Right lobe of liver (tissue), 6 donors: ENCODE results near the gene C16orf92. TPM values are rescaled to one million over a fixed set of nuclear protein-coding genes. Genes with fewer than 3 reads are reported as not detected.
"Not testable (repeated sequence)": the region's sequence is repeated elsewhere in the genome, so short reads cannot be mapped to it uniquely, and the experiment has no call there.

Experiments
- ATAC-seq, 4 donors: fragments of 200-7000 bp; cut with Tn5 transposase; one replicate each; pipeline ENCODE4 v1.9.1; 2020; ENCODE audit warnings: mild to moderate bottlenecking in 4 of 4, moderate library complexity in 4 of 4
- DNase-seq, 3 donors: peaks; one replicate each; pipeline ENCODE4 v3.0.0-alpha.2; 2020
- H3K27ac ChIP-seq, 3 donors: fragments of 200-600 bp; one replicate each; pipeline ENCODE4 v1.8.0; 2022
- H3K27me3 ChIP-seq, 2 donors: fragments of 200-600 bp; one replicate each; pipeline ENCODE4 v1.8.0; 2022
- H3K36me3 ChIP-seq, 4 donors: fragments of 200-600 bp; sonication (generic) in 1 of 4; one replicate each; pipeline versions ENCODE4 v1.5.1 to v1.8.0; 2017 to 2022; ENCODE audit warnings: control low read depth in 1 of 4
- H3K4me1 ChIP-seq, 4 donors: fragments of 200-600 bp; sonication (generic) in 1 of 4; one replicate each; pipeline versions ENCODE4 v1.5.1 to v1.8.0; 2017 to 2022; ENCODE audit warnings: control low read depth in 1 of 4
- H3K4me3 ChIP-seq, 3 donors: fragments of 200-600 bp; one replicate each; pipeline ENCODE4 v1.8.0; 2022
- H3K9me3 ChIP-seq, 4 donors: fragments of 200-600 bp; sonication (generic) in 1 of 4; one replicate each; pipeline versions ENCODE4 v1.5.1 to v1.8.0; 2017 to 2022; ENCODE audit warnings: control low read depth in 1 of 4
- POLR2A ChIP-seq: fragments of 450-650 bp; IDR thresholded peaks from one replicate; pipeline ENCODE4 v1.6.1; 2017; ENCODE audit warnings: antibody characterized with exemption, mild to moderate bottlenecking
- WGBS: methylation state at CpG from one replicate; pipeline ENCODE4 v1.1.6; 2018; ENCODE audit warnings: low coverage, low lambda C conversion rate; ENCODE audit not compliant: insufficient coverage; ENCODE audit errors: missing lambda C conversion rate; 5-methylcytosine and 5-hydroxymethylcytosine counted together
- intact Hi-C, 2 donors: fragments of 100-400 bp; cut with DNase I; formaldehyde crosslinking; loops; one replicate each; pipeline versions ENCODE4 v1.11.2 to v1.14.1; 2022
- total RNA-seq, 6 experiments: library from RNA; depleted of rRNA in 2 of 6; stranded (reverse); fragments of >200 nt in 2 of 6; fragmentation: NEBNext Ultra II Directional in 3 of 6; extraction: Animal tissue kit (Norgen Biotek cat#: 25700) in 3 of 6; gene quantifications; one replicate each; pipeline versions ENCODE4 v1.1.0 to v1.2.4, GENCODE V29; 2016 to 2023
- TF ChIP-seq, protein P1 (sequence below), 4 donors: fragments of 200-600 bp in 3 of 4; fragments of 450-650 bp in 1 of 4; IDR thresholded peaks; one replicate each; pipeline versions ENCODE4 v1.5.1 to v1.8.0; 2016 to 2022; ENCODE audit warnings: antibody characterized with exemption in 4 of 4, mild to moderate bottlenecking in 2 of 4
- donor health status: DM: no; HTN: yes; CAD: no.
- donor health status: DM: no; HTN: no; CAD: no.
- donor health status: DM: no; HTN: no; CAD: no.
- donor health status: DM: no; HTN: yes; CAD: no.
- donor health status: DM: no; HTN: yes; CAD: no.

C16orf92 gene
- total RNA-seq, 6 experiments from 2014 or later, result not detected

DNA sequence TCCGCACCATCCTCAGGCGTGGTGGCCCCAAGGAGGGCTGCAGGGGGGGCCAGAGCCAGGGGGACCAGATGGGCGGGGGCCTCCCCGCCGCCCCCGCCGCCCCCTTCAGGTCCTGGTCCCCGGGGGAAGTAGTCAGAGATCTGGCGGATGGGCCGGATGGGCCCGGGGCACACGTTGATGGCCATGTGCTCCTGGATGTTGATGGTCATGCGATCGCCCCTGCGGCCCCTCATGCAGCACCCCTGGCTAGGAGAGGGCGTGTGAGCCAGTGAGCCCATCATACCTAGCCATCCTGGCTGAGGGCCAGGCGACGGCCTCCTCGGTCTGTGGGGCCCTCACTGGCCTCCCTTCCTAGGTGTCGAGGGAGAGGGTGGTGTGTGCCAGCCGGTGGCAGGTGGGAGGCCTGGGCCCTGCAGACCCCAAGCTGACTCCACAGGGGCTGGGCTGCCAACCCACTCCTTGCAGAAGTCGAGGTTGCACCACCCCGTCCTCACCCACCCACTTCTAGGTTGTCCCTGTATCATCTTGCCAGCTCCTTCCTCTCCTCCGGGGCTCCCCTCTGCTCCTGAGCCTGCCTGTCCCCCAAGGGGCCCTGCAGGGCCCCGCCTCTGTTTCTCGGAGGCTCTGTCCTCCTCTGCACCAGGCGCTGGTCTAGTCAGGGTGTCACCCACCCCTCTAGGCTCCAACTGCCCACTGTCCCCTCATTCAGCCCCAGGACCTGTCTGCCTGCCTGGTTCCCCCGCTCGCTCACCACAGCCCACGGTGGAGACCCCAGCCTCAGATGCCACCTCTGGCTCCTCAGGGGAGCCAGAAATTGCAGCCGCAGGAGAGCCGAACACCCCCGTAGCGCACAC is 12.8 kb upstream of the C16orf92 start:
- no peak overlapping the region for H3K4me3 ChIP-seq
- ATAC-seq (peak in 1 of 4 donors; percentile 6), DNase-seq (no peak)
- no peak for TF ChIP-seq POLR2A
- TF ChIP-seq, protein P1, sequence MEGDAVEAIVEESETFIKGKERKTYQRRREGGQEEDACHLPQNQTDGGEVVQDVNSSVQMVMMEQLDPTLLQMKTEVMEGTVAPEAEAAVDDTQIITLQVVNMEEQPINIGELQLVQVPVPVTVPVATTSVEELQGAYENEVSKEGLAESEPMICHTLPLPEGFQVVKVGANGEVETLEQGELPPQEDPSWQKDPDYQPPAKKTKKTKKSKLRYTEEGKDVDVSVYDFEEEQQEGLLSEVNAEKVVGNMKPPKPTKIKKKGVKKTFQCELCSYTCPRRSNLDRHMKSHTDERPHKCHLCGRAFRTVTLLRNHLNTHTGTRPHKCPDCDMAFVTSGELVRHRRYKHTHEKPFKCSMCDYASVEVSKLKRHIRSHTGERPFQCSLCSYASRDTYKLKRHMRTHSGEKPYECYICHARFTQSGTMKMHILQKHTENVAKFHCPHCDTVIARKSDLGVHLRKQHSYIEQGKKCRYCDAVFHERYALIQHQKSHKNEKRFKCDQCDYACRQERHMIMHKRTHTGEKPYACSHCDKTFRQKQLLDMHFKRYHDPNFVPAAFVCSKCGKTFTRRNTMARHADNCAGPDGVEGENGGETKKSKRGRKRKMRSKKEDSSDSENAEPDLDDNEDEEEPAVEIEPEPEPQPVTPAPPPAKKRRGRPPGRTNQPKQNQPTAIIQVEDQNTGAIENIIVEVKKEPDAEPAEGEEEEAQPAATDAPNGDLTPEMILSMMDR (IDR thresholded peaks at IDR 0.05), result no peak
- no peaks in the 10 kb centered on the region for H3K27me3 ChIP-seq
- intact Hi-C loops, result no loop called here
- peaks cover 0 to 7% (median 0%) of the 10 kb centered on the region in 4 donors for H3K4me1 ChIP-seq
- H3K27ac ChIP-seq, result no peak overlapping the region
- 3% methylated on average over 6 of the region's 34 CpGs for WGBS
- H3K9me3 ChIP-seq, result no peaks in the 10 kb centered on the region
- no peaks in the 10 kb centered on the region for H3K36me3 ChIP-seq

DNA sequence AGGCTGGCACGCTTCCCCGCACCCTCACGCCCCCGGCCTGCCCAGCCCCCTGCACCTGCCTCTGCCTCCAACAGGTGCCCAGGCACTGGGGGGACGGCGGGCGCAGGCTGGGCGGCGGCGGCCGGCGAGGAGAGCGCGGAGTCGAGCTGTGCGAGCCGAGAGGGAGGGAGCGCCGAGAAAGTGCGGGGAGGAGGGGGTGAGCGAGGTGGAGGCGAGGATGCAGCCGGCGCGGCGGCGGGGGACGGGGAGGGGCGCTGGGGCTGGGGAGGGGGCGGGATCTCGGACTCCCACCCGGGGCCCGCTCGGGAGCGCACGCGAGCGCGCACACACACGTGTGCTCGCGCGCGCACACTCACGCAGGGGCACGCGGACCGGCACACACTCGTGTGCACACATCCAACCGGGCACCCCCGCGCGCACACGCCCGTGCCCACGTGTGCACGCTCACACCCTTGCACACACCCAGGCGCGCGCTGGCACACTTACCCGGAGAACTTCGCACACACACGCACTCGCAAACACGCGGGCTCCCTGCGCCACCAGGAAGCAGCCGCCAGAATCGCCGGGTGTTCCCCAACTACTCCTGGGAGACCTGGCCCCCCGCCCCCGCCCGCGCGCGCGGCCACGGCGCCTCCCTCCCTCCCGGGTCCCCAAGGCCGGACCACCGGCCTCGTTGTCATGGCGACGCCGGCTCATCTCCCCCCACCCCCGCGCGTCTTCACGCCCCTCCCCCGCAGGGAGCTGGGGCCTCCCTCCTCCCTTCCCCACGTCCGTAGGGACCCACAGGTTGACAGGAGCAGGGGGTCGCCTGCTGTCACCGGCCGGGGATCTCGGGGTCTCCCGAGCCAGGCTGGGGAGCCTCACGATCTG is 11.9 kb upstream of the C16orf92 start, which contains the start of gene DOC2A:
DOC2A (minus strand) TSS at position 184 of the 870 bp plus-strand sequence. CDS start 805 bp downstream, outside the sequence.
- Histone ChIP-seq H3K27me3 (no peaks in the 10 kb centered on the region), H3K36me3 (no peaks in the 10 kb centered on the region), H3K4me3 (peak within 1 kb of the TSS in 1 of 3 donors; percentile 4), H3K27ac (no peak within 1 kb of the TSS), H3K4me1 (peaks cover 0 to 7% (median 0%) of the 10 kb centered on the region in 4 donors), H3K9me3 (no peaks in the 10 kb centered on the region)
- no peak for DNase-seq
- intact Hi-C loops, result no loop called here
- no peak for ATAC-seq
- 0% methylated on average over 10 of the region's 99 CpGs for WGBS
- TF ChIP-seq, protein P1 (IDR thresholded peaks at IDR 0.05), result no peak
- no peak for TF ChIP-seq POLR2A

DNA sequence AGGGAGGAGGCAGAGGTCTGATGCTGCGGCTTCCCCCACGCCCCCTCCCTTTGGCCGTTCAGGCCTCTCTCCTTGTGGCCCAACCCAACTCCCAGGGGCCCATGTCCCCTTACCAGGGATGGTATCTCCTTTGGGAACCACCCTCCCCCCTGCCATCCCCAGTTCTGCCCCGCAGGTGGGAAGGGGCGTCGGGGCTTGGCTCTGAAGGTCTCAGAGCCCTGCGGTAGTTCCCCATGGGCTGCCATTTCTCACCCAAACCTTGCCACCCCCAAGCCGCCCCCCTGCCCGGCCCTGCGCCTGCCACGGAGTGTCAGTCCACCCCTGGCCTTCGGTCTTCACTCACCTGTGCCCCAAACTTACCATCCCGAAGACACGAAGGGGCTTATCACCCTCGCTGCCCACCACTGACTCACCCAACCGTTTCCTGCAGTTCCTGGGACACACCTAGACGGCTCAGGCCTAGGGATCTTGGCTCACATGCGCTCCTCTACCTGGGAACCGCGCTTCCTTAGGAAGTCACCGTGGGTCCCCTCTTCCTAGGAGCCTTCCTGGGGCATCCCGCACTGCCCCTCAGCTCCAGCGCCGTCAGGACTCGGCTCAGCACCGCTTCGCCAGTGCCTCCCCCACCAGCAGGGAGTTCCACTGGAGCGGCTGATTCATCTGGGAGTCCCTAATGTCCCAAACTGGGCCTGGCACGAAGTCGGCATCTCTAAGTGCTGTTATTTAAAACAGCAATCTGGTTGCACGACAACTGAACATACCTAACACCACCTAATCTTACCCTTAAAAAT is 11.1 kb upstream of the C16orf92 start:
- Histone ChIP-seq H3K36me3 (no peaks in the 10 kb centered on the region), H3K9me3 (no peaks in the 10 kb centered on the region), H3K4me3 (no peak overlapping the region), H3K27ac (no peak overlapping the region), H3K4me1 (peaks cover 0 to 7% (median 0%) of the 10 kb centered on the region in 4 donors), H3K27me3 (no peaks in the 10 kb centered on the region)
- DNase-seq, result no peak
- no peak for ATAC-seq
- TF ChIP-seq, protein P1 (IDR thresholded peaks at IDR 0.05), result no peak
- no peak for TF ChIP-seq POLR2A
- 29% methylated on average over 9 of the region's 31 CpGs for WGBS
- intact Hi-C loops, result no loop called here

DNA sequence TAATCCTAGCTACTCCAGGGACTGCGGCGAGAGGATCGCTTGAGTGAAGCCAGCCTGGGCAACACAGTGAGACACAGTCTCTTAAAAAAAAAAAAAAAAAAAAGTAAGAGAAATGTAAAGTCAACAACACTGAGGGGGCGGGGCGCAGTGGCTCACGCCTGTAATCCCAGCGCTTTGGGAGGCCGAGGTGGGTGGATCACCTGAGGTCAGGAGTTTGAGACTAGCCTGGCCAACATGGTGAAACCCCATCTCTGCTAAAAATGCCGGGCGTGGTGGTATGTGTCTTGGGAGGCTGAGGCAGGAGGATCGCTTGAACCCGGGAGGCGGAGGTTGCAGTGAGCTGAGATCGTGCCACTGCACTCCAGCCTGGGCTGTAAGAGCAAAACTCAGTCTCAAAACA is 10.4 kb upstream of the C16orf92 start:
- H3K9me3 ChIP-seq, H3K27me3 ChIP-seq, H3K4me1 ChIP-seq, DNase-seq, H3K36me3 ChIP-seq, intact Hi-C loops, H3K27ac ChIP-seq, ATAC-seq, H3K4me3 ChIP-seq: not testable (repeated sequence)
- WGBS, result 70% methylated on average over 8 of the region's 14 CpGs

DNA sequence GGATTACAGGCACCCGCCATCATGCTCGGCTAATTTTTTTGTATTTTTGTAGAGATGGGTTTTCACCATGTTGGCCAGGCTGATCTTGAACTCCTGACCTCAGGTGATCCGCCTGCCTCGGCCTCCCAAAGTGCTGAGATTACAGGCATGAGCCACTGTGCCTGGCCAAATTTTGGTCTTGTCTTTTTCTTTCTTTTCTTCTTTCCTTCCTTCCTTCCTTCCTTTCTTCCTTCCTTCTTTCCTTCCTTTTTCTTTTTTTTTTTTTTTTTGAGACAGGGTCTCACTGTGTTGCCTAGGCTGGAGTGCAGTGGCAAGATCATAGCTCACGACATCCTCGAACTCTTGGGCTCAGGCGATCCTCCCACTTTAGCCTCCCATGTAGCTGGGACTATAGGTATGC is 7.5 kb upstream of the C16orf92 start:
- ATAC-seq, H3K27me3 ChIP-seq, H3K4me3 ChIP-seq, H3K4me1 ChIP-seq, H3K36me3 ChIP-seq, DNase-seq, H3K27ac ChIP-seq, intact Hi-C loops, H3K9me3 ChIP-seq: not testable (repeated sequence)
- WGBS, result 83% methylated on average over 3 of the region's 7 CpGs
